Cardiac muscle cell (in vitro differentiated cells and primary cell): Measurements from ENCODE around the gene NT5M. TPM values are rescaled to one million over a fixed set of nuclear protein-coding genes. Genes with fewer than 3 reads are reported as not detected.
"Not testable (repeated sequence)": the region's sequence is repeated elsewhere in the genome, so short reads cannot be mapped to it uniquely, and the experiment has no call there.

Experiments
- DNase-seq, 2 donors: peaks; one replicate each; pipeline versions ENCODE4 v3.0.0 to v3.0.0-alpha.2; 2010 to 2017; ENCODE audit warnings: low read depth in 1 of 2, low spot score in 1 of 2
- H3K27ac ChIP-seq: fragments of 200-600 bp; sonication (generic); 2 replicates; pipeline ENCODE4 v1.5.1; 2016
- H3K27me3 ChIP-seq: fragments of 200-600 bp; sonication (generic); 2 replicates; pipeline ENCODE4 v1.6.0; 2016; ENCODE audit warnings: control low read depth
- H3K36me3 ChIP-seq: fragments of 200-600 bp; sonication (generic); 2 replicates; pipeline ENCODE4 v1.5.1; 2016; ENCODE audit warnings: control low read depth
- H3K4me1 ChIP-seq: fragments of 200-600 bp; sonication (generic); 2 replicates; pipeline ENCODE4 v1.8.1; 2017; ENCODE audit warnings: low read depth, mild to moderate bottlenecking, mixed run types
- H3K4me3 ChIP-seq: fragments of 200-600 bp; sonication (generic); 2 replicates; pipeline ENCODE4 v1.5.1; 2016; ENCODE audit warnings: mild to moderate bottlenecking
- H3K9me3 ChIP-seq: fragments of 200-600 bp; sonication (generic); 2 replicates; pipeline ENCODE4 v1.5.1; 2017; ENCODE audit warnings: low read depth, mild to moderate bottlenecking, control low read depth
- polyA plus RNA-seq: library from polyadenylated mRNA; unstranded; fragments of >200 nt; fragmentation: Nextera tagmentation; extraction: Ambion mirVana; gene quantifications from 2 replicates; pipeline ENCODE4 v1.2.1, GENCODE V29; 2016
- total RNA-seq: library from RNA; depleted of rRNA; stranded (reverse); fragments of >200 nt; gene quantifications from 2 replicates; pipeline ENCODE4 v1.2.3, GENCODE V29; 2016
- TF ChIP-seq, protein P1 (sequence below): IDR thresholded peaks from 2 replicates; pipeline ENCODE4 v1.5.1; 2012; ENCODE audit warnings: low read depth, mild to moderate bottlenecking, low read length

NT5M gene
- total RNA-seq (38.5 and 52.8 TPM in 2 replicates), polyA plus RNA-seq (32.9 and 57.5 TPM in 2 replicates)

DNA sequence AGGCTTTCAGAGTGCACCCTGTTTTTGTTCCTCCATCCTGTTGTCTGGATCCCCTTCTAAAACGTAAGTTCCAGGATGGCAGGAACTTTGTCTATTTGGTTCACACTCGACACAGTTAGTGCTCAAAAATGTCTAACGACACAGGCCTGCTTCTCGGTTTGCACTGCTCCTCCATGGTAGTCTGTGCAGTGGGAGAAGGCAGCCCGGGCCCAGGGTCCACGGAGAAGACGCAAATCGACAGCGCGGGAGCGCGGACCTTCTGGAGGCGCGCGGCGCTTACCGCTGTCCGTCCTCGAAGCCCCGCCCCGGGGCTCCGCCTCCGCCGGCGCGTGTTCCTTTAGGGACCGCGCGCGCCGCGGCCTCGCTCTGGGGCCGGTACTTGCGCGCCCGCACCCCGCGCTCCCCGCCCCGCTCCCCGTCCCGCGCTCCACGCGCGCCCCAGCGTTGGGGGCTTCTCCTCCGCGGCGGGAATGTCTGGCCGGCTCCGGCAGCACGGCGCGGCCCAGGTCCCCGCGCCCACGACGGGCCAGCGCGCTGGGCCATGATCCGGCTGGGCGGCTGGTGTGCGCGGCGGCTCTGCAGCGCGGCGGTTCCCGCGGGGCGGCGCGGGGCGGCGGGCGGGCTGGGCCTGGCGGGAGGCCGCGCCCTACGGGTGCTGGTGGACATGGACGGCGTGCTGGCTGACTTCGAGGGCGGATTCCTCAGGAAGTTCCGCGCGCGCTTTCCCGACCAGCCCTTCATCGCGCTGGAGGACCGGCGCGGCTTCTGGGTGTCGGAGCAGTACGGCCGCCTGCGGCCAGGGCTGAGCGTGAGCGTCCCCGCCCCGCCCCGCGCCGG, at the start of gene NT5M:
TSS of gene NT5M (plus strand) at position 364 of the 837 bp plus-strand sequence. CDS start at position 542, 178 bp downstream.
- H3K27me3 ChIP-seq = no peaks in the 10 kb centered on the region
- peaks cover 13% of the 10 kb centered on the region for H3K4me1 ChIP-seq
- H3K4me3 ChIP-seq = peak within 1 kb of the TSS; percentile 67
- peak; percentile 80 to 89 for DNase-seq
- no peaks in the 10 kb centered on the region for H3K36me3 ChIP-seq
- H3K27ac ChIP-seq = no peak within 1 kb of the TSS
- TF ChIP-seq, protein P1, sequence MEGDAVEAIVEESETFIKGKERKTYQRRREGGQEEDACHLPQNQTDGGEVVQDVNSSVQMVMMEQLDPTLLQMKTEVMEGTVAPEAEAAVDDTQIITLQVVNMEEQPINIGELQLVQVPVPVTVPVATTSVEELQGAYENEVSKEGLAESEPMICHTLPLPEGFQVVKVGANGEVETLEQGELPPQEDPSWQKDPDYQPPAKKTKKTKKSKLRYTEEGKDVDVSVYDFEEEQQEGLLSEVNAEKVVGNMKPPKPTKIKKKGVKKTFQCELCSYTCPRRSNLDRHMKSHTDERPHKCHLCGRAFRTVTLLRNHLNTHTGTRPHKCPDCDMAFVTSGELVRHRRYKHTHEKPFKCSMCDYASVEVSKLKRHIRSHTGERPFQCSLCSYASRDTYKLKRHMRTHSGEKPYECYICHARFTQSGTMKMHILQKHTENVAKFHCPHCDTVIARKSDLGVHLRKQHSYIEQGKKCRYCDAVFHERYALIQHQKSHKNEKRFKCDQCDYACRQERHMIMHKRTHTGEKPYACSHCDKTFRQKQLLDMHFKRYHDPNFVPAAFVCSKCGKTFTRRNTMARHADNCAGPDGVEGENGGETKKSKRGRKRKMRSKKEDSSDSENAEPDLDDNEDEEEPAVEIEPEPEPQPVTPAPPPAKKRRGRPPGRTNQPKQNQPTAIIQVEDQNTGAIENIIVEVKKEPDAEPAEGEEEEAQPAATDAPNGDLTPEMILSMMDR = no peak
- H3K9me3 ChIP-seq = no peaks in the 10 kb centered on the region

DNA sequence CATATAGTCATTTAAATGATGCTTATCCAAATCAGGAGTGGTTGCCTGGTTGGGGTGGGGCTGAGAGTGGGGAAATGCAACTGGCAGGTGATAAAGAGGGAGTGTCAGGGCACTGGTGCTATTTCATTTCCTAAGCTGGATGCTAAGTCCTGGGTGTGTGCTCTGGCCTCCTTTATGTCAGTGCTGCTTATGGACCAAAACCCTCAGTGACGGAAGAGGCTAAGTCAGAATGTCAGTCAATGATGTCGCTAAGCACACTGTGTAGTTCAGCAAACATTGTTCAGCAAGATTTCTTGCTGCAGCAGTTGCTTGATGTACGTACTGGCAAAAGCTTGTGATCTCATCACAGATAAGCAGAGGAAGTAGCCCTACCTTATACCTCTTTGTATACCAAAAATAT, 49.8 kb upstream of the NT5M start:
- H3K27me3 ChIP-seq = no peaks in the 10 kb centered on the region
- no peak overlapping the region for H3K27ac ChIP-seq
- peaks cover 43% of the 10 kb centered on the region for H3K36me3 ChIP-seq
- no peak overlapping the region for H3K4me3 ChIP-seq
- TF ChIP-seq, protein P1 = no peak
- no peaks in the 10 kb centered on the region for H3K4me1 ChIP-seq
- H3K9me3 ChIP-seq = no peaks in the 10 kb centered on the region
- no peak for DNase-seq

DNA sequence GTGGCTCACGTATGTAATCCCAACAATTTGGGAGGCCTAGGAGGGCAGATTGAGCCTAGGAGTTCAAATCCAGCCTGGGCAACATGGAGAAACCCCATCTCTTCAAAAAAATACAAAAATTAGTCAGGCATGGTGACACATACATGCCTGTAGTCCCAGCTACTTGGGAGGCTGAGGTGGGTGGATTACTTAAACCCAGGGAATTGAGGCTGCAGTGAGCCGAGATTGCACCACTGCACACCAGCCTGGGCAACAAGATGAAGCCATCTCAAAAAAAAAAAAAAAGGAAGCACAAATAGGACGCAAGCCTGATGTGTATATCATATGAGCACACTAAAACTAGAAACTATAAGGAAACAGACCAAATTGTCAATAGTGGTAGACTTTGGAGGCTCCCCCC, 49.1 kb upstream of the NT5M start:
- peaks cover 42% of the 10 kb centered on the region for H3K36me3 ChIP-seq
- DNase-seq = no peak
- no peaks in the 10 kb centered on the region for H3K4me1 ChIP-seq

DNA sequence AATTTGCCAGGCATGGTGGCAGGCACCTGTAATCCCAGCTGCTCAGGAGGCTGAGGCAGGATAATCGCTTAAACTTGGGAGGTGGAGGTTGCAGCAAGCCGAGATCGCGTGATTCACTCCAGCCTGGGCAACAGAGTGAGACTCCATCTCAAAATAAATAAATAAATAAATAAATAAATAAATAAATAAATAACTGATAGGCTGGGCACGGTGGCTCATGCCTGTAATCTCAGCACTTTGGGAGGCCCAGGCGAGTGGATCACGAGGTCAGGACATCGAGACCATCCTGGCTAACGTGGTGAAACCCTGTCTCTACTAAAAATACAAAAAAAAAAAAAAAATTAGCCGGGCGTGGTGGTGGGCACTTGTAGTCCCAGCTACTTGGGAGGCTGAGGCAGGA, 47.5 kb upstream of the NT5M start:
- not testable (repeated sequence) for H3K4me1 ChIP-seq, H3K4me3 ChIP-seq, H3K9me3 ChIP-seq, H3K27ac ChIP-seq, H3K27me3 ChIP-seq, DNase-seq
- H3K36me3 ChIP-seq = peaks cover 46% of the 10 kb centered on the region

More for the DNA sequence above, 49.1 kb upstream of the NT5M start:
- TF ChIP-seq, protein P1 = no peak
- no peaks in the 10 kb centered on the region for H3K9me3 ChIP-seq
- H3K4me3 ChIP-seq = no peak overlapping the region
- no peak overlapping the region for H3K27ac ChIP-seq
- no peaks in the 10 kb centered on the region for H3K27me3 ChIP-seq

DNA sequence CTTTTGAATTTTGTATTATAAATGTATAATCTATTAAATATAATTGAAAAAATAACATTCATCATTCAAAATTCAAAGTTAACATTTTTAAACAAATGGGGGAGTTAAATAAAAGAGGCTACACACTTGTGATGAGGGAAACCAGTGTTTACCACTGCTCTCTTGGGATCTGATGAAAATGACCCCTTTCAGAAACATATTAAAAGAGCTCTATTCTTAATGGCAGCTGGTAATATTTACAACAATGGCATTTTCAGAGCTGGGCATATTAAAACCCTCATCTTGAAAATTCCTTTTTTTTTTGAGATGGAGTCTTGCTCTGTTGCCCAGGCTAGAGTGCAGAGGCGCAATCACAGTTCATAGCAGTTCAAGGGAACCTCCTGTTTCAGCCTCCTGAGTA, 46.9 kb upstream of the NT5M start:
- DNase-seq = no peak
- Histone ChIP-seq H3K27ac (no peak overlapping the region), H3K27me3 (no peaks in the 10 kb centered on the region), H3K4me3 (no peak overlapping the region), H3K9me3 (no peaks in the 10 kb centered on the region), H3K4me1 (no peaks in the 10 kb centered on the region), H3K36me3 (peaks cover 51% of the 10 kb centered on the region)
- TF ChIP-seq, protein P1 = no peak

DNA sequence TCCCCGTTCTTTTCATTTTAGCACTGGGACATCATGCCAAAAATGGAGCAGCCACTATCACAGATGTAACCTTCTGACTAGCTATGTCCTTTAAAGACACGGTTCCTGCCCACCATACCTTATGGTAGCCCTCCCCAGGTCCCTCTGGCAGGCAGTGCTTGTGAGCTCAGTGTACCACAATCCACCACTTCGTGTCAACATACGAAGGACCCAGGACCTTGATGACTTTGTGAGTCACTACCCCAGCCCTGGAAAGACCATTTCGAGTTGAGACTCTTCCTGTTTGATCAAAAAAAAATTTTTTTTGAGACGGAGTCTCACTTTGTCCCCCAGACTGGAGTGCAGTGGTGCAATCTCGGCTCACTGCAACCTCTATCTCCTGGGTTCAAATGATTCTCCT, 45.2 kb upstream of the NT5M start:
- H3K27ac ChIP-seq = no peak overlapping the region
- peaks cover 51% of the 10 kb centered on the region for H3K36me3 ChIP-seq
- no peaks in the 10 kb centered on the region for H3K27me3 ChIP-seq
- no peak for DNase-seq
- H3K4me1 ChIP-seq = no peaks in the 10 kb centered on the region
- H3K4me3 ChIP-seq = no peak overlapping the region
- TF ChIP-seq, protein P1 = no peak
- no peaks in the 10 kb centered on the region for H3K9me3 ChIP-seq
